COLO829 (cell line): ENCODE measurements around the gene CDC23.

ENCODE experiments used
- DNase-seq: peaks from one replicate; pipeline ENCODE4 v3.0.0; 2012; ENCODE audit warnings: low spot score

Gene CDC23

GRCh38 chr5:138141734-138142133 is 71.4 kb downstream of the CDC23 start:
- DNase-seq: no peak

GRCh38 chr5:138140268-138140667 is 72.9 kb downstream of the CDC23 start:
- no peak for DNase-seq

GRCh38 chr5:138139781-138140090 is 73.4 kb downstream of the CDC23 start:
- no peak for DNase-seq

- no peak for DNase-seq
Measured at GRCh38 chr5:138138949-138139780, 74.0 kb downstream of the CDC23 start, which contains the start of gene NME5. Gene NME5 (minus strand): TSS chr5:138139428. CDS start chr5:138138780, 648 bp downstream.
